ENCODE data around the gene CREB5.

GRCh38 chr7:28408105-28408959 is 4.0 kb upstream of the CREB5 start:
- TF ChIP-seq CTCF (IDR thresholded peaks at IDR 0.05) (no peak), POLR2A (IDR thresholded peaks at IDR 0.05) (no peak), EP300 (IDR thresholded peaks at IDR 0.05) (no peak)

All from ovary (tissue), 3 donors.